Measurements from ENCODE around the gene SP5.

DNA sequence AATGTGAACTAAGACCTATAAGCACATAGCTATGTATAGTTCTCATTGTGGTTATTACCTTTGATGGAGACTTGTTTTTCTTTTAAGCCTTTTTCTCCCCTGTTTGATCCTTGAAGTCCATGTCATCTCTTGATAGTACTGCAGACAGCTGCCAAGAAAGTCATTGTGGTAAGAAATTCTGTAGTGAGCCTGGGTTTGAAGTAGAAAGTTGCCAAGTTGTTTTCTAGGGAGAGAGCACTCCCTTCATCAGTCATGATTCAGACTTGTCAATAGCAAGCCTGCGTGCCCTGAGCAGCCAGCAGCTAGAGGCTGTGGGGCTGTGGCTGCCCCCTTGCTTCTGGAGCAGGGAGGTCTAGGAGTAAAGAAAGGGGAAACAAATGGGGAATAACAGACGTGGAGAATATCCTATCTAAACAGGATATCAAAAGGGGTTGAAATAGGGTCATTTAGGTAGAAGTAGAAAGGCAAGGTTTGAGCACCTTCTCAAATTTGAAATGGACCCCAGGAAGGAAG lies 8.4 kb downstream of the SP5 start:
- TF ChIP-seq, protein P1, sequence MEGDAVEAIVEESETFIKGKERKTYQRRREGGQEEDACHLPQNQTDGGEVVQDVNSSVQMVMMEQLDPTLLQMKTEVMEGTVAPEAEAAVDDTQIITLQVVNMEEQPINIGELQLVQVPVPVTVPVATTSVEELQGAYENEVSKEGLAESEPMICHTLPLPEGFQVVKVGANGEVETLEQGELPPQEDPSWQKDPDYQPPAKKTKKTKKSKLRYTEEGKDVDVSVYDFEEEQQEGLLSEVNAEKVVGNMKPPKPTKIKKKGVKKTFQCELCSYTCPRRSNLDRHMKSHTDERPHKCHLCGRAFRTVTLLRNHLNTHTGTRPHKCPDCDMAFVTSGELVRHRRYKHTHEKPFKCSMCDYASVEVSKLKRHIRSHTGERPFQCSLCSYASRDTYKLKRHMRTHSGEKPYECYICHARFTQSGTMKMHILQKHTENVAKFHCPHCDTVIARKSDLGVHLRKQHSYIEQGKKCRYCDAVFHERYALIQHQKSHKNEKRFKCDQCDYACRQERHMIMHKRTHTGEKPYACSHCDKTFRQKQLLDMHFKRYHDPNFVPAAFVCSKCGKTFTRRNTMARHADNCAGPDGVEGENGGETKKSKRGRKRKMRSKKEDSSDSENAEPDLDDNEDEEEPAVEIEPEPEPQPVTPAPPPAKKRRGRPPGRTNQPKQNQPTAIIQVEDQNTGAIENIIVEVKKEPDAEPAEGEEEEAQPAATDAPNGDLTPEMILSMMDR (IDR thresholded peaks at IDR 0.05 in 4 of 5, conservative IDR thresholded peaks at IDR 0.05 in 1 of 5) = no peak
- no peak for TF ChIP-seq POLR2A (IDR thresholded peaks at IDR 0.05)

Data from gastrocnemius medialis (tissue), 4 donors.